ENCODE measurements around the gene TMEM248. TPM values are rescaled to one million over a fixed set of nuclear protein-coding genes. Genes with fewer than 3 reads are reported as not detected.
"Not testable (repeated sequence)": the region's sequence is repeated elsewhere in the genome, so short reads cannot be mapped to it uniquely, and the experiment has no call there.

Gene TMEM248
- total RNA-seq, 2 donors from 2014 or later: 52.1 to 64.9 TPM

DNA sequence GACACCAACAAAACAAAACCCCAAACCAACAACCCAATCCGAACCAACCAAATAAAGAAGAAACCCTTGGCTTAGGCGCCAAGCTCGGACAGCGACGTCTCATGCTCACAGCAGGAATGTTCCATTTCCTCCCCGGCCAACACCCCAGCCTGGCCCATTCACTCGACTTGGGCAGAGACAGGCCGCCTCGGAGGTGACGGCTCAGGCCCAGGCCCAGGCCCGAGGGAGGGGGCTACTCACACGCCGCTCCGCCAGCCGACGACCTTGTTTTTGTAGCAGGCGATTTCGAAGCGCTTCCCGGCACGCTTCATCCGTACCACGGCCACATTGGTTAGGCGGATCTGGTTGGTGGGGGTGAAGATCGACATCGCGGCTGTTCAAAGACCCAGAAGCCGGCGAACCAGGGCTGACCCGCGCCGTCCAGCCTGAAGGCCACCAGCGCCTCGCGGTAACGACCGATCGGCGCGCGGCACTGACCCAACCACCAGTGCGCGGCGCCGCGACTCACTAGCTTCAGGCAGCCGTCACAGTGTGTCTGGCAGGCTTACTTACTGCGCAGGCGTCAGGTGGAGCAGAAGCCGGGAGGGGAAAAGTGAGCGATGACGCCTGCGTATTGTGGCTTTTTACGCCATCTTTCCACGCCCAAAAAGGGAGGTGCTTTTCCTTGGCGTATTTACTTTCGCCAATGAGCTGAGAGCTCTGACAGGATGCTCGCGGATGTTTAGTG, 74.2 kb downstream of the TMEM248 start, which contains the start of gene SBDS:
Gene SBDS (minus strand): TSS at position 537 of the 727 bp plus-strand sequence. CDS start 169 bp downstream, at position 368.
- H3K36me3 ChIP-seq (replicated peaks in 1 of 2; ENCODE audit: insufficient read depth in 1 of 2, low read depth in 2 of 2); H3K27me3 ChIP-seq; intact Hi-C loops (cut with DNase I); H3K9me3 ChIP-seq: not testable (repeated sequence)
- peak; percentile 86 for ATAC-seq
- WGBS, 2 donors: 0% methylated on average over 29 to 59 of the region's 59 CpGs
- TF ChIP-seq, protein P1, sequence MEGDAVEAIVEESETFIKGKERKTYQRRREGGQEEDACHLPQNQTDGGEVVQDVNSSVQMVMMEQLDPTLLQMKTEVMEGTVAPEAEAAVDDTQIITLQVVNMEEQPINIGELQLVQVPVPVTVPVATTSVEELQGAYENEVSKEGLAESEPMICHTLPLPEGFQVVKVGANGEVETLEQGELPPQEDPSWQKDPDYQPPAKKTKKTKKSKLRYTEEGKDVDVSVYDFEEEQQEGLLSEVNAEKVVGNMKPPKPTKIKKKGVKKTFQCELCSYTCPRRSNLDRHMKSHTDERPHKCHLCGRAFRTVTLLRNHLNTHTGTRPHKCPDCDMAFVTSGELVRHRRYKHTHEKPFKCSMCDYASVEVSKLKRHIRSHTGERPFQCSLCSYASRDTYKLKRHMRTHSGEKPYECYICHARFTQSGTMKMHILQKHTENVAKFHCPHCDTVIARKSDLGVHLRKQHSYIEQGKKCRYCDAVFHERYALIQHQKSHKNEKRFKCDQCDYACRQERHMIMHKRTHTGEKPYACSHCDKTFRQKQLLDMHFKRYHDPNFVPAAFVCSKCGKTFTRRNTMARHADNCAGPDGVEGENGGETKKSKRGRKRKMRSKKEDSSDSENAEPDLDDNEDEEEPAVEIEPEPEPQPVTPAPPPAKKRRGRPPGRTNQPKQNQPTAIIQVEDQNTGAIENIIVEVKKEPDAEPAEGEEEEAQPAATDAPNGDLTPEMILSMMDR (IDR thresholded peaks at IDR 0.05): peak in 1 of 7 experiments; percentile 11
- peak; percentile 99 for TF ChIP-seq POLR2A (IDR thresholded peaks at IDR 0.05)
- peak within 1 kb of the TSS; percentile 90 to 100 (median 98) for H3K27ac ChIP-seq
- peak within 1 kb of the TSS; percentile 62 to 67 for H3K4me3 ChIP-seq
- peak; percentile 96 to 98 (median 96) for DNase-seq
- peaks cover 18% of the 10 kb centered on the region for H3K4me1 ChIP-seq

DNA sequence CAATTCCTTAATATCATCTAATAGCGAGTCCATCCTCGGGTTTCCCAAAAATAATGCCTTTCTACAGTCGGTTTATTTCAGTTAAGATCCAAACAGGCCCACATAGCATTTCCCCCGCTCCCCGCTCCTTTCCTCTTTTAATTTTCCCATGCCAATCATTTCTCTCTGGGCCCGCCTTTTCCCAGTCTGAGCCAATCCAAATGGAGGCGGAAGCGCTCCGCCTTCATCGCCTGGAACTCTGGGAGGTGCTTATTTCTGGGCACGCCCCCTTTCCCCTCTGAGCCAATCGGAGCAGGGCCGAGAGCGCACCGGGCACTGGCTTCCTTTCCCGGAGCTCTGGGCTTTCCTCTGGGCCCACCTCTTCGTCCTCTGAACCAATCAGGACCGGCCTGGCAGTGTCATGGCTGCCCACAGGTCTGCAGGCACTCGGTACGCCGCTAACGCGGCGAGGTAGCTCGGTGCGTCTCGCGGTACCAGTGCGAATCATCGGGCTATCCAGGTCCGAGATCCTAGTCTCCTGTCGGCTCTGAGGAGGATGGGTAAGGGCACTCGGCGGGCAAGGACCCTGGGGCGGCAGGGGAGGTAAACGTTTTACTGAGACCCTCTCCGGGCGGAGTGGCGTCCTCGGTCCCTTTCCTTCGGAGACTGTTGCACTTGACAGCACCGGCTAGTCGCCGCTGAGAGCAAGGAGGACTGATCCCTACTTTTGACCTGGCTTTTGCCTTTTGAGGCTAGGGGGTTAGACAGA, 75.6 kb downstream of the TMEM248 start, which contains the start of gene TYW1:
Gene TYW1 (plus strand): TSS at position 390 of the 748 bp plus-strand sequence. CDS start 146 bp downstream, at position 536.
- H3K4me3 ChIP-seq: peak within 1 kb of the TSS; percentile 30 to 74
- DNase-seq (peak; percentile 99), ATAC-seq (peak; percentile 87)
- H3K27ac ChIP-seq: peak within 1 kb of the TSS; percentile 74 to 100 (median 86)
- H3K27me3 ChIP-seq; intact Hi-C loops (cut with DNase I); H3K36me3 ChIP-seq (replicated peaks in 1 of 2; ENCODE audit: insufficient read depth in 1 of 2, low read depth in 2 of 2); H3K9me3 ChIP-seq: not testable (repeated sequence)
- peak; percentile 42 to 86 (median 85) for TF ChIP-seq POLR2A (IDR thresholded peaks at IDR 0.05)
- WGBS, 2 donors: 0% methylated on average over 13 to 44 of the region's 44 CpGs
- H3K4me1 ChIP-seq: peaks cover 18% of the 10 kb centered on the region

DNA sequence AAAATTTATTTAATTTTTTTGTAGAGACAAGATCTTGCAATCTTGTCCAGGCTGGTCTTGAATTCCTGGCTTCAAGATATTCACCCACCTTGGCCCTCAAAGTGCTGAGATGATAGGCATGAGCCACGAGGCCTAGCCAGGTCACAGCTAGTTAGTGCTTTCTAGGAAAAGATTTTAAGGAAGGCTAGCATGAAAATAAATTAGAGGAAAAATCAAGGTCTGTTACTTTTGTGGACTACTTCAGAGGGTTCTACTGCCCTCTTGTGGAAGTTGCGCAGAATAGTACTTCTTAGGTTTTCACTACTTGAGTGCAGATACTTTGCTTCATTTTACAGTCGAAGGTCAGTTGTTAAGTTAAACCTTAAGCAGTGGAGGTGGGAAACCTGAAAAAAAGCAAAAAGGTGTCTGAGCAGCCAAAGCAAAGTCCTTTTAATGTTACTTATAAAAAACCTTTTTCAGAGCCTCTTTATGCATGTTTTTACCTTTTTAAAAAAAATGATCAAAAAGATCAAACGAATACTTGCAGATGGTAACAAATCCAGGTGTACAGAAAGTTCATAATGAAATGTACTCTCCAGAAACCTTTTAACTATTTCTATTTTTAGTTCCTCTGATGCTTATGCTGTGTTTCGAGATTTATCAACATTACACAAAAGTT, 79.7 kb downstream of the TMEM248 start:
- intact Hi-C loops (cut with DNase I); H3K9me3 ChIP-seq; H3K27ac ChIP-seq; H3K36me3 ChIP-seq (replicated peaks in 1 of 2; ENCODE audit: insufficient read depth in 1 of 2, low read depth in 2 of 2); H3K4me3 ChIP-seq; H3K27me3 ChIP-seq; H3K4me1 ChIP-seq; ATAC-seq; DNase-seq: not testable (repeated sequence)
- TF ChIP-seq, protein P1 (IDR thresholded peaks at IDR 0.05): peak in 6 of 7 experiments; percentile 17 to 30 (median 24)
- 25 to 37% methylated on average over 4 of the region's 5 CpGs for WGBS, 2 donors

DNA sequence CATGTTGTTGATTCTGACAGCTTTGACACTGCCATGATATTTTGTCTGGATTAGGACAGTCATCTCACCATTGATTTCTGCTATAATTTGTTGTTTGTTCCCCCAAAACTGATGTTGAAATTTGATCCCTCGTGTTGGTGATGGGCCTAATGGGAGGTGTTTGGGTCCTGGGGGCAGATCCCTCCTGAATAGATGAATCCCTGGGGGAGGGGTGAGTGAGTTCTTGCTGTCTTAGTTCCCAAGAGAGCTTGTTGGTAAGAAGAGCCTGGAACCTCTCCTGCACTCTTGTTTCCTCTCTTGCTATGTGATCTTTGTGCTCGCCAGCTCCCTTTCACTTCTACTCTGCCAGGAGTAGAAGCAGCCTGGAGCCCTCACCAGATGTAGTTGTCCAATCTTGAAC, 83.1 kb downstream of the TMEM248 start:
- H3K4me1 ChIP-seq; H3K4me3 ChIP-seq; intact Hi-C loops (cut with DNase I); ATAC-seq; H3K9me3 ChIP-seq; H3K27me3 ChIP-seq; DNase-seq; H3K36me3 ChIP-seq (replicated peaks in 1 of 2; ENCODE audit: insufficient read depth in 1 of 2, low read depth in 2 of 2); H3K27ac ChIP-seq: not testable (repeated sequence)
- WGBS, 2 donors: 87 to 93% methylated on average over 2 of the region's 2 CpGs

DNA sequence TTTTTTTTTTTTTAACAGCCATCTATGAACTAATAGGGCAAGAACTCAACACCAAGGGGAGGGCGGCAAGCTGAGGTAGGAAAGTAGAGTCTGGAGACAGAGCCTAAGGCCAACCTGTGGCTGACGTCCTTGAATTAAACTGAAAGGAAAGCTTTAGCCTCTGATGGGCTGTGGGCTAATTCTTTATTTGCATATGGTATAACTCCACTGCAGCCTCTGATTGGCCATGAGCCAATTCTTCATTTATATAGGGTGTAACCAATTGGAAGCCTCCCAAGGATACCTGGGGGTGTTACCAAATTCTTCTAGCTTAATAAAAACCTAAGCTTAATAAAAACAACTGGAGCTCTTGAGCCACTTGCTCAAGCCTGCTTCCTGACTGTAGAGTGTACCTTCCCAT, 85.9 kb downstream of the TMEM248 start:
- no peaks in the 10 kb centered on the region for H3K4me1 ChIP-seq
- no peaks in the 10 kb centered on the region for H3K27me3 ChIP-seq
- ATAC-seq (no peak), DNase-seq (no peak)
- no peaks in the 10 kb centered on the region for H3K9me3 ChIP-seq
- intact Hi-C loops (cut with DNase I): no loop called here
- TF ChIP-seq, protein P1 (IDR thresholded peaks at IDR 0.05): no peak
- TF ChIP-seq POLR2A (IDR thresholded peaks at IDR 0.05): no peak
- peaks cover 0 to 4% of the 10 kb centered on the region in 2 donors for H3K36me3 ChIP-seq (replicated peaks in 1 of 2; ENCODE audit: insufficient read depth in 1 of 2, low read depth in 2 of 2)
- 72 to 87% methylated on average over 2 of the region's 2 CpGs for WGBS, 2 donors
- no peak overlapping the region for H3K27ac ChIP-seq
- no peak overlapping the region for H3K4me3 ChIP-seq

Small RNA genes lying within 50 kb of the gene (small RNA-seq; reads per million reads assigned to genes)
- gene RF00017: not detected
- not detected for gene RN7SL43P
- gene RNU6-1254P: not detected

Other genes starting within 250 kb of the TMEM248 start
- gene RABGEF1, start 180.5 kb upstream of the TMEM248 start, total RNA-seq: 10 to 100 TPM; 21.8 to 28.3 TPM
- 10 to 100 TPM; 37.9 to 52.1 TPM for gene SBDS, start 74.4 kb downstream of the TMEM248 start, total RNA-seq
- 10 to 100 TPM in 1 of 2 donors, 1 to 10 TPM in 1; 7.6 to 15.6 TPM for gene TYW1, start 75.6 kb downstream of the TMEM248 start, total RNA-seq